Motor neuron (in vitro differentiated cells): Measurements from ENCODE around the gene CKS1B. TPM values are rescaled to one million over a fixed set of nuclear protein-coding genes. Genes with fewer than 3 reads are reported as not detected.
A peak's percentile ranks its signal among the peaks of the same experiment; 100 is the strongest.
"Not testable (repeated sequence)": the region's sequence is repeated elsewhere in the genome, so short reads cannot be mapped to it uniquely, and the experiment has no call there.

Experiments
- ATAC-seq, 8 experiments: fragments of 200-7000 bp; cut with Tn5 transposase; replicated peaks in 6 of 8; 2 replicates each; pipeline ENCODE4 v1.8.0; 2021; ENCODE audit warnings: mild to moderate bottlenecking in 8 of 8, moderate library complexity in 8 of 8
- H3K27ac ChIP-seq, 2 donors: fragments of 250-450 bp; sonication (Bioruptor Pico); 2 replicates each; pipeline ENCODE4 v1.9.0; 2021; ENCODE audit warnings: antibody characterized with exemption in 2 of 2, mild to moderate bottlenecking in 2 of 2, moderate library complexity in 1 of 2
- H3K4me1 ChIP-seq, 2 donors: fragments of 250-450 bp; sonication (Bioruptor Pico); replicated peaks in 1 of 2; 2 replicates each; pipeline ENCODE4 v1.6.1; 2021; ENCODE audit warnings: antibody characterized with exemption in 2 of 2, mild to moderate bottlenecking in 2 of 2, moderate library complexity in 1 of 2
- H3K4me3 ChIP-seq, 5 donors: fragments of 250-450 bp; sonication (Bioruptor Pico); 2 replicates each; pipeline ENCODE4 v1.9.0; 2021; ENCODE audit warnings: antibody characterized with exemption in 5 of 5, mild to moderate bottlenecking in 5 of 5, moderate library complexity in 4 of 5
- WGBS, 10 experiments: fragments of 450-650 bp; shearing (Covaris generic); methylation state at CpG; one replicate each; pipeline ENCODE4 v1.0.0; 2022; 5-methylcytosine and 5-hydroxymethylcytosine counted together
- in situ Hi-C, 9 experiments: fragments of 400-800 bp; cut with MboI; loops; one replicate each; pipeline ENCODE4 v1.15.0; 2021; ENCODE audit warnings: low sequenced_read_pairs in 9 of 9, low pct_unique_long_range_greater_than_20kb in 2 of 9; ENCODE audit not compliant: unreplicated experiment in 9 of 9
- total RNA-seq, 8 experiments: library from RNA; unstranded; fragments of 300-600 nt; gene quantifications; 2 replicates each; pipeline versions ENCODE4 v1.2.3 to v1.2.4, GENCODE V29; 2022

The CKS1B gene
- total RNA-seq, 8 experiments from 2014 or later, result 21.6 to 257 (median 42.5) TPM

DNA sequence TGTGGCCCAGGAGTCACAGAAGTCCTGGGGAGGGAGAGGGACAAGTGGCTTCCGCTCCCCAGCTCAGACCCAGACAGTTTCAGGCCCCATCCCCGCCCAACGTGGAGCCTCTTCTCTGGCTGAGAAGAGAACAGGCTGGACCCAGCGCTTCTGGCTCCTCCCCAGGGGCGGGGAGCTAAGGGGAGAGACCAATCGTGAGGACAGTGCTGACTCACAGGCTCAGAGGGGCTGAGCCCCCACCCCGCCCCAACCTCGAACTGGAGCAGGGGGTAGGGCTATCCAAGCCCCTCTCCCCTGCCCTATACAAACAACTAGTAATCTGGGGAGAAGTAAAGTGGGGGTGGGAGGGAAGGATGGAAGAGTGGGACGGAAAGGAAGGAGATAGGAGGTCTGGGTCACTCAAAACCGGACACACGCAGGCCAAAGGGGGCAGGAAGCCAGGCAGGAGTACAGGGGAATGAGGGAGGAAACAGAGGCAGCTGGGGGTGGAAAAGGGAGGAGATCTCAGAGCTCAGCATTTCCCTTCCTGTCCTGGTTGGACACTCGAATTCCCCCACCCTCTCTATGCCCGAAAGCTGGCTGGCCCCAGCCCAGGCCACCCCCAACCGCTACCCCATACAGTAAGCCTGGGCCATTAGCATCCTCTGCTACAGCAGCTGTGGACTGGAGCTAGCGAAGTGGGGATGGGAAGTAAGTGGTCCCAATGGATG, 3.7 kb upstream of the CKS1B start, which contains the start of gene SHC1:
TSS of gene SHC1 (minus strand) at position 117 of the 710 bp plus-strand sequence. CDS start 221 bp downstream, outside the sequence.
- WGBS, 10 experiments, result 0 to 40% (median 8%) methylated on average over 1 to 7 of the region's 15 CpGs; no CpG with 5 or more reads in 7 of the 10 experiments
- Histone ChIP-seq H3K4me1 (peaks cover 32 to 34% of the 10 kb centered on the region in 2 donors), H3K27ac (peak within 1 kb of the TSS; percentile 70 to 81), H3K4me3 (peak within 1 kb of the TSS; percentile 27 to 50 (median 45))
- in situ Hi-C loops, result loop anchor here in 2 of 9 experiments (25.0 kb wide), 1 partner anchor 92 kb away; the partner anchor contains the start of genes ADAM15 (in 2 of the 2) and EFNA4 (in 2 of the 2)
- peak; percentile 35 to 73 (median 68) for ATAC-seq

DNA sequence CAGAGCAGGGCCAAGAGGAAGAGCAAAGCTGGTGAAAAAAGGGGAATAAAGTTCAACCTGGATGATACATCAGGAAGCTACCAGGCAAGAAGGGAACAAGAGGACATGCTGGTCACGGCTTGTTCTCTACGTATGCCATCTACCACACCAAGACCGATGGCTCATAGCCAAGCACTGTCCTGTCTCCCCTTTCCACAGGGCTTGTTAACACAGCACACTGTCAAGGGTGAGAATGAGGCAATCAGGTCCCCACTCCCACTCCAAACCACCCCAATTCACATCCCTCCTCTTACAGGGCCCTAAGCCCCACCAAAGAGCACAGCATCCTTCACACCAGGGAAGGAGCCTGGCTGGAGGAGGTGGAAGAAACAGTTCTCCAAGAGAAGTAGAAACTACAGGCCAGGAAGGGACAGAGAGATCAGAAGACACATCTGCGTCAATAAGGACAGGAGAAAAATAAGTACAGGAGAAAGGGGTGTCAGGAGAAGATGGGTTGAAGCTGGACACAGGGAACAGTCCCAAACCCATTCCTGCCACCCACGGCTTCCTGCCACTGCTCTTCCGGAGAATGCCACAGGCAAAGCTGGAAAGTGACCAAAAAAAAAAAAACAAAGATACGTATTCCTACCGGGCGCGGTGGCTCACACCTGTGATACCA, 3.0 kb upstream of the CKS1B start:
- WGBS, 10 experiments, result 0 to 82% (median 61%) methylated on average over 1 to 10 of the region's 10 CpGs; no CpG with 5 or more reads in 4 of the 10 experiments
- Histone ChIP-seq H3K27ac (peak overlapping the region; percentile 70 to 81), H3K4me3 (peak overlapping the region in 2 of 5 donors; percentile 48 to 50), H3K4me1 (peaks cover 38 to 40% of the 10 kb centered on the region in 2 donors)
- no peak for ATAC-seq
- in situ Hi-C loops, result loop anchor here in 2 of 9 experiments (25.0 kb wide), 1 partner anchor 91 kb away; the partner anchor contains the start of genes ADAM15 (in 2 of the 2) and EFNA4 (in 2 of the 2)

DNA sequence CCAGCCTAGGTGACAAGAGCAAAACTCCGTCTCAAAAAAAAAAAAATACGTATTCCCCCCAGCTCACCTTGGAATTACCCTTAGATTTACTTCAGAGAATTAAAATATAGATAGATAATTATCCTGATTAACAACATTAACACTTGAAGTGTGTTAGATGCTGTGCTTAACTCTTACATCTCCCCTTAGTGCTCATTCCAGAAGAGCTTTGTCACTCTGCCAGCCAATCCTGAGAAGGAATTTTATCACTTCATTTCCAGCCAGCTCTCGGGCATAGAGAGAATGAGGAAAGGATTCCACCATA, 2.3 kb upstream of the CKS1B start:
- H3K27ac ChIP-seq, result no peak overlapping the region
- WGBS, 10 experiments, result 28 to 100% (median 50%) methylated on average over 2 to 3 of the region's 3 CpGs; no CpG with 5 or more reads in 3 of the 10 experiments
- no peak for ATAC-seq
- H3K4me1 ChIP-seq, result peaks cover 38 to 40% of the 10 kb centered on the region in 2 donors
- in situ Hi-C loops, result loop anchor here in 2 of 9 experiments (25.0 kb wide), 1 partner anchor 90 kb away; the partner anchor contains the start of genes ADAM15 (in 2 of the 2) and EFNA4 (in 2 of the 2)
- H3K4me3 ChIP-seq, result no peak overlapping the region

DNA sequence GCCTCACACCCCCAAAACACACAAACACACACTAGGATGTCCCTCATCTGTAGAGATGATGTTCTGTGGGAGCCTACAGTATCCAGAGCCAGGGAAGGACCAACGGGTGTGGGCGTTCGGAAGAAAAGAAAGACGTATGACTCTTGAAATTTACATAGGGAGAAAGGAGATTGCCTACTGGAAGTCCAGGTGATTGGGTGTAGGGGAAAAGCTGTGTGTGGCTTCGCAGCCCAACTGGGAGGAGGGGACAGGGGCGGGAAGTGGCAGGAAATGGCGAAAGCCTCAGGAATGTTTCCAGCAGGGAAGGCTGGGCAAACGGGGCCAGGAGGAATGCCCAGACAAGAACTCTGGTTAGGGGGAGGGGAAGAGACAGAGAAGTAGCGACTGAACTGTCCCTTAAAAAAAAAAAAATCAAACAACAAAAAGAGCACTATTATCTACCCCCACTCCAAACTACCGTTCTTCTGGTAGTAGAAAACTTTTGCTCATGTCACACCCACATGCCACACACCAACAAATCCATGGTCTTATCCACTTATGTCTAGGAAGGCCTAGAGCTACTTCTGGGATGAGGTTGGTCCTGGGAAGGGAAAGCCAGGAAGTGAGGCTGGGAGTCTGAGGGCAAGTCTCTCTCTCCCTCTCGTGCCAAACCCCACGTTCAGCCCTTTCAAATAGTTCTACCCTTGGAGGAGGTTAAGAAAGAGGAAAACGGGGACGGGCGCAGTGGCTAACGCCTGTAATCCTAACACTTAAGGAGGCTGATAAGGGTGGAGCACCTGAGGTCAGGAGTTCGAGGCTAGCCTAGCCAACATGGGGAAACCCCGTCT, 1.8 kb upstream of the CKS1B start:
- peaks cover 38 to 40% of the 10 kb centered on the region in 2 donors for H3K4me1 ChIP-seq
- WGBS, 10 experiments, result 0 to 54% (median 24%) methylated on average over 3 to 12 of the region's 18 CpGs
- ATAC-seq, result peak in 3 of 8 experiments; percentile 2 to 6 (median 4)
- in situ Hi-C loops, result loop anchor here in 2 of 9 experiments (25.0 kb wide), 1 partner anchor 90 kb away; the partner anchor contains the start of genes ADAM15 (in 2 of the 2) and EFNA4 (in 2 of the 2)
- H3K27ac ChIP-seq, result peak overlapping the region; percentile 90 to 94
- H3K4me3 ChIP-seq, result peak overlapping the region in 4 of 5 donors; percentile 53 to 80 (median 61)

DNA sequence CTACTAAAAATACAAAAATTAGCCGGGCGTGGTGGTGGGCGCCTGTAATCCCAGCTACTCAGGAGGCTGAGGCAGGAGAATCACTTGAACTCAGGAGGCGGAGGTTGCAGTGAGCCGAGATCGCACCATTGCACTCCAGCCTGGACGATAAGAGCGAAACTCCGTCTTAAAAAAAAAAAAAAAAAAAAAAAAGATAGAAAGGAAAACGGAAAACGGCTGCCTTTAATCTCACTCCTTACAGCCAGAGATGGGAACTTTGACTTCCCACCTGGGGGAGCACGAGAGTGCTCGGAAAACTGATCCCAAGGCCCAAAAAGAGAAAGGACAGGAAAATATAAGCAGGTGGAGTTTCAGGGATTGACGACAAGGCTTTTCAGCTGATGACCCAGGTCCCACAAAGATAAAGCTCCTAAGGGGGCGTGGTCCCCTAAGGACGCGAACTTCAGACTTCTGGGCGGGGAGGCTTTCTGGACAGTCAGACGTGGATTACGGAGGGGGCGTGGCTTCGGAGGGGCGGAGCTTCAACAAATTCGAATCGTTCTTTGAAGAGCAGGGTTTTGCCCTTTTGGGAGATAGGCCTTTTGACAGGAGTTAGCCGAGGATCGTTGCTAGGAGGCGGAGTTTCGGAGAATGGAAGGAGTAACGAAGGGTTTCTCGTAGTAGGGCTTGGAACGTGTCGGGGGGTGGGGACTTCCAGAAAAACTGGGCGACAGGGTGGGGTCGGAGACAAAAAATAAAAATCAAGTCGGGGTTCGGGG, 958 bp upstream of the CKS1B start:
- peak overlapping the region; percentile 90 to 94 for H3K27ac ChIP-seq
- H3K4me1 ChIP-seq, result peaks cover 35 to 36% of the 10 kb centered on the region in 2 donors
- peak in 7 of 8 experiments; percentile 0 to 8 (median 2) for ATAC-seq
- WGBS, 10 experiments, result 0 to 19% (median 3%) methylated on average over 2 to 15 of the region's 37 CpGs; no CpG with 5 or more reads in 4 of the 10 experiments
- H3K4me3 ChIP-seq, result peak overlapping the region; percentile 53 to 82 (median 62)
- in situ Hi-C loops, result loop anchor here in 2 of 9 experiments (25.0 kb wide), 1 partner anchor 89 kb away; the partner anchor contains the start of genes ADAM15 (in 2 of the 2) and EFNA4 (in 2 of the 2)

DNA sequence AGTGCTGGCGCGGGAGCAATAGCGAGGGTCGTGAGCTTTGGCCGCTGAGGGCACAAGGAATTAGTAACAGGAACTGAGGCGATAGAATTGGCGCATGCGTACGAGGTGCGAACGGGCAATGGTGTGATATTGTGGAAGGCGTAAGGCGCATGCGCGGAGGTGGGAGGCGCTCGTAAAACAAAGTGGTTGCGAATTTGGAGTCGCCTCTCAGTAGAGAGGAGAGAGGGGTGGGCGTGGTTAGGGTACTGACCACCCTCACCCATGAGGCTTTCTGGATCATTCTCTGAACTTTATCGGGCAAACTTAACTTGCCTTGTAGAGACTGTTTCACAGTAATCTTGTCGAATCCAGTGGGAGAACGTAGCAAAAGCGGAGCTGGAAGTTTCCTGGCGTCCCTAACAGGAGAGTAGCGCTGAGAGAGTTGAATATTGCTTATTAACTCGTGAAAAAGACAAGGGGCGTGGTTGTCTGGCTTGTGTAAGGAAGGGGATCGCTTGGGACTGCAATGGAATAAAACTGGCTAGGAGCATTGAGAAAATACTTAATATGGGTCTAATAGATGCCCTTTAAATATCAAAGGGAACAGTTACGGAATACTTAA, 427 bp downstream of the CKS1B start:
- H3K4me3 ChIP-seq, result peak overlapping the region; percentile 53 to 82 (median 62)
- in situ Hi-C loops, result loop anchor here in 2 of 9 experiments (25.0 kb wide), 1 partner anchor 87 kb away; the partner anchor contains the start of genes ADAM15 (in 2 of the 2) and EFNA4 (in 2 of the 2)
- peak overlapping the region; percentile 28 to 60 for H3K27ac ChIP-seq
- WGBS, 10 experiments, result 0 to 3% (median 0%) methylated on average over 2 to 28 of the region's 30 CpGs
- H3K4me1 ChIP-seq, result peaks cover 22 to 27% of the 10 kb centered on the region in 2 donors
- ATAC-seq, result peak; percentile 4 to 49 (median 43)

DNA sequence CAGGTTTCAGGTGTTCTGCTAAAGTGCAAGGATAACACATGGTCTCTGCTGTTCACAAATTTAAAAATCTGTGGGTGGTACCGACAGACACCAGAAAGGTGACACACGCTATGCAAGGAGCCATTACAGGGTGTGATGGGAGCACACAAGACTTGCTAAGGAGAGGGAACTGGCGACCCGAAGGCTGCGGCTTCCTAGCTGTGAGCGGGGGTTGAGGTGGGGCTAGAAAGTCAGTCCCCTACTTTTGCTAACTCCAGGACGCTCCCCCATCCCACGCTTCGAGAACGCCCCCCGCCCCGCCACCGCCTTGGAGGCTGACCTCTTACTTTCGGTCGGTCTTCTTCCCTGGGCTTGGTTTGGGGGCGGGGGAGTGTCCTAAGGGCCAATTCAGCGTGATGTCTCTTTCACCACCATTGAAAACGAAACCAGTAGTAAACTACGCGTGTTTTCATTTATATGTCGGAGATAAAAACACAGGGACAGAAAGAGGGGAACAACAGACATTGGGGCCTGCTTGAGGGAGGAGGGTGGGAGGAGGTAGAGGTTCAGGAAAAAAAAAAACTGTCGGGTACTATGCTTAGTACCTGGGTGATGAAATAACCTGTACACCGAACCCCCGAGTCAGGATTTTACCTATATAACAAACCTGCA, 1.1 kb downstream of the CKS1B start:
- in situ Hi-C loops, result no loop called here
- peak overlapping the region; percentile 28 to 60 for H3K27ac ChIP-seq
- peak overlapping the region; percentile 53 to 82 (median 62) for H3K4me3 ChIP-seq
- 0 to 9% (median 0%) methylated on average over 3 to 15 of the region's 24 CpGs; no CpG with 5 or more reads in 2 of the 10 experiments for WGBS, 10 experiments
- peaks cover 19 to 27% of the 10 kb centered on the region in 2 donors for H3K4me1 ChIP-seq
- no peak for ATAC-seq

DNA sequence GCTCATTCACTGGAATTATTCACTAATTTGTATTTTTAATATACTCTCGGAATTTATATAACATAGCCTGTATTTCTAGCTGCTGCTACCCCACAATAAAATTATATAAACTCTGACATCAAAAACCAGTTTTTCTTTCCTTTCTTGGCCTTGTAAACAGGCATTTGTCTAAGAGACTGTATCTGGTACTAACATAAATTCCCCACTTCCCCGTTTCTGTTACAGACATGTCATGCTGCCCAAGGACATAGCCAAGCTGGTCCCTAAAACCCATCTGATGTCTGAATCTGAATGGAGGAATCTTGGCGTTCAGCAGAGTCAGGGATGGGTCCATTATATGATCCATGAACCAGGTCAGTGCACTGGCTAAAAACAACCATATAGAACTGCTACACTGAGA, 3.3 kb downstream of the CKS1B start:
- in situ Hi-C loops, ATAC-seq, H3K27ac ChIP-seq, H3K4me3 ChIP-seq: not testable (repeated sequence)
- 42 to 92% (median 73%) methylated on average over 1 to 3 of the region's 3 CpGs; no CpG with 5 or more reads in 2 of the 10 experiments for WGBS, 10 experiments
- peaks cover 15 to 16% of the 10 kb centered on the region in 2 donors for H3K4me1 ChIP-seq

DNA sequence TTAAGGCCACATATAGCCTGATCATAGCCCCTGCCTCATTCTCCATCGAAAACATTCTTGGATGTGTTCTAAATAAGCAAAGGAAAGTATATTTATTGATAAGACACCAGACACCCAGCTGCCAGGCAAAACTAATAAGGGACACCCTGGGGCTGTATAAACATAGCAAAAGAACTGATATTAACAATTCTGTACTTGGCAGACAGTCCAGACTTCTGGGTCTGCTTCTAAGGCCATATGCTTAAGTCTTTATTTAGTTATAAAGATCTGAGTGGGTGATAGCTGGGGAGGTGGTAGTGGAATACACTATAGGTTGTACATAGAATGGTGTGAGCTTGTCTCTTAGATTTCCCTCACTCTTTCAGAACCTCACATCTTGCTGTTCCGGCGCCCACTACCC, 3.9 kb downstream of the CKS1B start:
- ATAC-seq, result no peak
- in situ Hi-C loops, result no loop called here
- Histone ChIP-seq H3K4me3 (no peak overlapping the region), H3K4me1 (peaks cover 10 to 11% of the 10 kb centered on the region in 2 donors), H3K27ac (no peak overlapping the region)
- WGBS, 10 experiments, result 82 to 100% (median 100%) methylated on average over 1 to 3 of the region's 3 CpGs; no CpG with 5 or more reads in 3 of the 10 experiments

DNA sequence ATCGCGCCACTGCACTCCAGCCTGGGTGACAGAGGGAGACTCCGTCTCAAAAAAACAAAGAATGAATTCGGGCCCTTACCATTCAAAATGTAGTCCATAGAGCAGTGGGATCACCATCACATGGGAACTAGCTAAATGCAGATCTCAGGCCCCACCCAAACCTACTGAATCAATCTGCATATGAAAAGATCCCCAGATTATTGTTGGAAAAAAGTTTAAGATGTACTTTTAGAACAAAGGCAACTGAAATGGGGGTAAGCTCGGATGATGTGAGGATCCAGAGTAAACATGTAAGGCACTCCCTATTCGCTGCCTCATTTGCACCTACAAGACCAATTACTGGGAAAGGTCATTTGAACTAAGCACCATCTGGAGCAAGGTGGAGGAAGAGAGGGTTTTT, 7.9 kb downstream of the CKS1B start:
- Histone ChIP-seq H3K4me1 (peaks cover 13% of the 10 kb centered on the region in 2 donors), H3K27ac (no peak overlapping the region), H3K4me3 (peak overlapping the region; percentile 65 to 93 (median 71))
- in situ Hi-C loops, result no loop called here
- no peak for ATAC-seq
- 0 to 100% (median 32%) methylated on average over 1 to 6 of the region's 6 CpGs; no CpG with 5 or more reads in 1 of the 10 experiments for WGBS, 10 experiments
